HG02973 (cell line): ENCODE results near the gene MACO1.

Source experiments
- ATAC-seq: cut with Tn5 transposase; IDR thresholded peaks from one replicate; pipeline ENCODE4 v1.9.1; 2021; ENCODE audit warnings: moderate library complexity; ENCODE audit not compliant: unreplicated experiment

The MACO1 gene

DNA sequence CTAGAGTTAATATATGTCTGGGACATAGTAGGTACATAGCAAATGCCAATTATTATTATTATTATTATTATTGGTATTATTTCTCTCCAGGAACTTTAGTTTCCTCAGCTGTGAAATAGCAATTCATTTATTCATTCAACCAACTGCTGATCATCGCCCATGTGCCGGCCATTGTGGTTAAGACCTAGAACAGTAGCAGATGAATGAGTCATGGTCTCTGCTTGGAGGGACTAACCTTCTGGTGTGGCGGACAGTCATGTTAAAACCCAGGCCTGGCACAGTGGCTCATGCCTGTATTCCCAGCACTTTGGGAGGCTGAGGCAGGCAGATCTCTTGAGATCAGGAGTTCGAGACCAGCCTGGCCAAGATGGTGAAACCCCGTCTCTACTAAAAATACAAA is 88.9 kb downstream of the MACO1 start:
- no peak for ATAC-seq

DNA sequence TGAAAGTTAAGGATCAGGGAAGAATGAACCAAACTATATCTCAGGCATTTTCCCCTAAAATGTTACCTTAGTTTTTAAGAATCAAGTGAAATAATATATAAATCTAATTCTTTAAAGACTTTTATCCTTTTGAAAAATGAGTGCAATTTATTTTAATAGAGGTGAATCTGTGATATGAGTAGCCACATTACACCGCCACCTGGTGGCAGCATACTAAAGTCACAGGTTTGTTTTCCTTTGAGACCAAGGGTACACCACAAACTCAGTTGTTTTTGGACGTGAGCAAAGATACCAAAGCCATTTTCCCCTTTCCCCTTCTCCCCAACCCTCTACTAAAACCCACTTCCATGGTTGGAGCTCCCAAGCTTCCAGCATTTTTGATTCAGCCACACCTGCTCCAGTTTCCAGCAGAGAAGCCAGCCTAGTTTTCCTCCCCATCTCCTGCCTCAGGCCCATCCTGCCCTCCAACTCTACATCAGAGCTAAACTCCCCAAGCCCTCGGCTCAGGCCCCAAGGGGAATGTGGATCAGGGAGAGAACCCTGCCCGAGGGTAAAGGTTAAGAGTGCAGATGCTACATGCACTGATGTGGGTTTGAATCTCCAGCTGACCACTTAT is 89.9 kb downstream of the MACO1 start:
- ATAC-seq = no peak

DNA sequence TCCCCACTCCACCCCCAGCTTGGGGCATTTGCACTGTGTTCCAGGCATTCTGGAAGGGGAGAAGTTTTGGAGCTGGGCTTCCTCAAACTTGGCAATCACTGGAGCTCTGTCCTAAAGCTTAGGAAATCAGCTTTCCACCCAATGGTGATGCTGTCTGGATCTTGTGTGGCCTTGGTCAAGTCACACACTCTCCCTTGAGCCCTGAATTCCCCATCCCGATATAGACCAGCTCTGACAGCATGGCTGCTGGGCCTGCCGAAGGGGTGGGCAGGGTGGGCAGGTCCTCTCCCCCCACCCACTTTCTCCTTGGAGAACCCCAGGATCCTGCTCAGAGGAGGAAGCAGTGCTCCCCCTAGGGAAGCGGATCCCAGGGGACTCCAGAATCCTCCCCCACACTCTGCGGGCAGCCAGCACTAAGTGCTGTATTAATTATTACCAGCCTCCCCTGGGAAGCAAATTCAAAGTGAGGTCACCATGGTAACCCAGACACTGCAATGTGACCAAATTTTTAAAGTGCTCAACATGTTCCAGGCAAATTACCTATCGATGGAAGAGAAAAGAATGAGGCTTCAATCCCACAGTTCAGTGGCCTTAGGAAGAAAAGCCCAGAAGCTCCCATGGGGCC is 91.4 kb downstream of the MACO1 start:
- ATAC-seq = no peak

DNA sequence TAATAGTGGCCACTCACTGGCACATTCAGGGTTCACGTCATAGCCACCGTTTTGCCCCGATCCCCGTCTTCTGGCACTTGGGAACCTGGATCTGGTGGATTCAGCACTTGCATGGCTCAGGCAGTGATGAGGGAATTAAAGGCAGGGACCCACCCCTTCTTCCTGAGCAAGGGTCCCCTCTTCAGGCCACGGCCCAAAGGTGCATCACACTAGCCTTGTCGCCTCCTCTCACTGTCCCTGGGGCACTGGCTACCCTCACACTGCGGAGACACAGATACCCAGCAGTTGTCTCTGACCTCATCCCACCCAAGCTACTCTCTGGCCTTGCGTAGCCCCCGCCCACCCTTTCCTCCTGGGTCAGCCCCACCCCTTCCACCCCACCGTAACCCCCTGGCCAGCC is 92.8 kb downstream of the MACO1 start:
- ATAC-seq = no peak

GRCh38 chr1:25524568-25525360 is 94.1 kb downstream of the MACO1 start:
- no peak for ATAC-seq

- ATAC-seq = no peak
These were observed 94.6 kb downstream of the MACO1 start for GRCh38 chr1:25525361-25525688.

DNA sequence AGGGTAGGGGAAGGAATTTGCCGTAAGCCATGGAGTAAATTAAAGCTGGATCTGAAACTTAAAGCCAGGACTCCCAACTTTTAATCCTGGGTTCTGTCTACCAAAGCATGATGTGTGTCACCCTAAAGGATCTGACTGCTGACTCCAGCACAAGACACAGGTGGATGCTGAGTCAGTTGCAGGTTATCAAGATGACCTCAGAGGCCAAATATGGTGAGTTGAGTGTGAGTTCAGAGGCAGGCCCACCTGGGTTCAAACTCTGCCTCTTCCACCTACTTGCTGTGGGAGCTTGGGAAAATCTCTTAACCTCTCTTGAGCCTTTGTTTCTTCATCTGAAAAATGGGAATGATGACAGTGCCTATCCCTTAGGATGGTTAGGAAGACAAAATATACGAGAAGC is 96.1 kb downstream of the MACO1 start:
- ATAC-seq = no peak

DNA sequence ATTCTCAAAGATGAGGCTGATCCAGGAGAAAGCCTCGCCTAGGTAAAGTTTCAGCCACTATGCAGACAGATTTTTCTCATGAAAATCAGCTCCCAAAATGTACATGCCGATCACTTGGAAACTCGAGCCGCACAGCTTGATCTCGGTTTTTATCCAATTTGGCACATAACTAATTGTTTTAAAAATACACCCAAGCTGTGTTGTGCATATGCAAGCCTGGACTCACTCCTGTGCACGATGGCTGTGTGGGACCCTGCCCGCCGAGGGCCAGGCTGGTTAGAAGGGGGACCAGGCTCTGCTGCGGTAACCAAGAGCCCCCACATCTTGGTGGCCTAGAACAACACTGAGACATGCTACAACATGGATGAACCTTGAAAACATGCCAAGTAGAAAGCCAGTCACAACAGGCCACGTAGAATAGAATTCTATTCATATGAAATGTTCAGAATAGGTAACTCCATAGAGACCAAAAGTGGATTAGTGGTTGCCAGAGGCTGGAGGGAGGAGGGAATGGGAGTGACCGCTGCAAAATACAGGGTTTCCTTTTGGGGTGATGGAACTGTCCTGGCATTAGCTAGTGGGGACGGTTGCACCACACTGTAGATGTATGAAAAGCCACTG is 96.6 kb downstream of the MACO1 start:
- ATAC-seq = no peak

GRCh38 chr1:25527946-25528595 is 97.4 kb downstream of the MACO1 start:
- ATAC-seq = no peak

DNA sequence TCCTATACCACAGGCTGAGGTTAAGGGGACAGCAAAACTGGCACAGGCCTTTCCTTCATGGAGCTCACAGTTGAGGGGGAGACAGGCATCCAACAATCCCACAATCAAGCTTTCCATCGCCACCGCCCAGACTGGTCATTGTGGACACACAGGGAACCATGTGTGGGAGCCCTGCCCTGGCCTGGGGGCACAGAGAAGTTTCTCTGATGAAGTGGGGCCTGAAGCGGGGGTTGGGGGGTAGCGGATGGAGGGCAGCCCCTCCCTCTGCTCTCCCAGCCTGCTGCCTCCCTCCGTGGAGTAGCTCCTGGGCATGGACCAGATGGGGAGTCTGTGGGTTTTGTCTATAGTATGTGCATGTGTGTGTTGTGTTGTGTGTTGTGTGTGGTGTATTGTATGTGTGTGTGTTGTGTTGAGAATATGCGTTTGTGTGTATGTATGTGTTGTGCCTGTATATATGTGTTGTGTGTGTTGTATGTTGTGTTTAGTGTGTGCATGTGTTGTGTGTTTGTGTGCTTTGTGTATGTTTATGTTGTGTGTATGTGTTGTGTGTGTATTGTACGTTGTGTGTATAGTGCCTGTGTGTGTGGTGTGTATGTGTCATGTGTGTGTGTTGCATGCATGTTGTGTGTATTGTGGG is 98.3 kb downstream of the MACO1 start:
- no peak for ATAC-seq

DNA sequence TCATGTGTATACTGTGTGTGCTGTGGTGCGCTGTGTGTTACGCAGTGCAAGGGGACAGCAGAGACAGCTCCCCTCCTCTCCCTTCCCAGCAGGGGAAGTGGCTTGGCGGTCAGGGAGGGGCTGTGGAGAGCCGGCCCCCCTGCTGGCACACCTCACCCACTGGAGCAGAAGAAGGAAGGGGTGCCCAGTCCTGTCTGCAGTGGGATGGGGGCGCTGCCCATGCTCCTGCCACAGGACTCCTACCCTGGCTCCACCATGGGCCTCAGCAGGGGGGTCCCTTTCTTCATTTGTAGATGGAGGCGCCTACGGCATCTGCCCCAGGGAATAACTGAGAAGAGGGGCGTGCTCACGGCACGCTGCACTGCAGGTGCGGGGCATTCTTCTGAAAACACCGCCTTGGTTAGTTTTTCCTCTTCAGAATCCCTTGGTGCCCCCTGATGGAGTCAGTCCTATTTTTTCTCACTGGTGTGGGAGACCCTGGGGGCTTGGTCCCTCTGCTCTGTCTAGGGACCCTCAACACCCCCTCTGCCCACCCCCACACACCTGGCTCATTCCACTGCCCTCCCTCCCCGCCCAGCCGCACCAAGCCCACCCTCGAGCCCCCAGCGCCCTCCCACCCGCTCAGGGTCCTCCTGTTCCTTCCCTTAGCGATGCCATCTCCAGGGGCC is 99.0 kb downstream of the MACO1 start:
- no peak for ATAC-seq

GRCh38 chr1:25530186-25531081 is 99.7 kb downstream of the MACO1 start:
- ATAC-seq = no peak

DNA sequence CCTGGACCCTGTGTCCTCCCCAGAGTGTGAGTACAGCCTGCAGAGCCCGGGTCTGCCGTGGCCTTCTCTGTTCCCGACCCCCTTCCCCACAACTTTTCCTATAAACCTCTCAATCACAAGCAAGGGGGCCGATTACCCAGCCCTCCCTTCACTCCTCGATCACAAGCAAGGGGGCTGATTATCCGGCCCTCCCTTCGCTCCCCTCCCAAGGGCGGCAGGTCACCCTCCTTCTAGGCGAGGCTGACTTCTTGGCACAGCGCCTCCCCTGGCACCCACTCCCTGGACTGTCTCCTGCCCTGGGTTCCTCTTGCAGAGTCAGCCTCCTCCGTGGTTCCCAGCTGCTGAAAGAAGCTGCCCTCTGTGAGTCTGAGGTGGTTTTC is 100.4 kb downstream of the MACO1 start:
- ATAC-seq = no peak

DNA sequence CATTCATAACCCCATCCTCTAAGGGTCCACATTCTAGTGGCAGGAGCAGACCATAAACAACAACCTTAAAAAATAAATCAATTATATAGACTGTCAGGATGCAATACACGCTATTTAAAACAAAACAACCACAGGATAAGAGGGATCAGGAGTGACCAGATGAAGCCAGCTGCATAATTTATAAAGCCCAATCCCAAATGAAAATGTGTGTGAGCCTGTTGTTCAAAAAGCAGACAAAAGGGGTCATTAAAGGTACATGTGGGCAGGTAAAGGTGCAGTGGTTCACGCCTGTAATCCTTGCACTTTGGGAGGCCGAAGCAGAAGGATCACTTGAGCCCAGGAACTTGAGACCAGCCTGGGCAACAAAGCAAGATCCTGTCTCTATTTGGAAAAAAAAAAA is 102.3 kb downstream of the MACO1 start:
- no peak for ATAC-seq

- no peak for ATAC-seq
These were observed 103.2 kb downstream of the MACO1 start for GRCh38 chr1:25533775-25534409.

GRCh38 chr1:25534410-25534788 is 103.7 kb downstream of the MACO1 start:
- ATAC-seq = no peak

DNA sequence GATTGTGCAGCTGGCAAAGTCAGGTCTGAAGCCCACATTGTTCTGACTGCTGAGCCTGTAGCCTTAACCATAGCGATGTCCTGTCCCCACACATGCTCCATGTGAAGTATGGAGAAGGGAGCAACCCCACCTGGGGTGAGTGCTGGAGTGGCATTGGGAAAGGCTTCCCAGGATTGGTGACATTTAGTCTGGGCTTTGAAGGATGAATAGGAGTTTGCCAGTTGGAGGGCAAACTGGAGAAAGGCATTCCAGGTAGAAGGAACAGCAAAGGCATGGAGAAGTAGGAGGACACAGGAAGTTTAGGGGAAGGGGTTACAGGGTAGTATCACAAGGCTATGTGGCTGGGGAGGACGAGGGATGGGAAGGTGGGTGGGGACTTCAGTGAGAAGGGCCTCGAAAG is 105.4 kb downstream of the MACO1 start:
- ATAC-seq = no peak

DNA sequence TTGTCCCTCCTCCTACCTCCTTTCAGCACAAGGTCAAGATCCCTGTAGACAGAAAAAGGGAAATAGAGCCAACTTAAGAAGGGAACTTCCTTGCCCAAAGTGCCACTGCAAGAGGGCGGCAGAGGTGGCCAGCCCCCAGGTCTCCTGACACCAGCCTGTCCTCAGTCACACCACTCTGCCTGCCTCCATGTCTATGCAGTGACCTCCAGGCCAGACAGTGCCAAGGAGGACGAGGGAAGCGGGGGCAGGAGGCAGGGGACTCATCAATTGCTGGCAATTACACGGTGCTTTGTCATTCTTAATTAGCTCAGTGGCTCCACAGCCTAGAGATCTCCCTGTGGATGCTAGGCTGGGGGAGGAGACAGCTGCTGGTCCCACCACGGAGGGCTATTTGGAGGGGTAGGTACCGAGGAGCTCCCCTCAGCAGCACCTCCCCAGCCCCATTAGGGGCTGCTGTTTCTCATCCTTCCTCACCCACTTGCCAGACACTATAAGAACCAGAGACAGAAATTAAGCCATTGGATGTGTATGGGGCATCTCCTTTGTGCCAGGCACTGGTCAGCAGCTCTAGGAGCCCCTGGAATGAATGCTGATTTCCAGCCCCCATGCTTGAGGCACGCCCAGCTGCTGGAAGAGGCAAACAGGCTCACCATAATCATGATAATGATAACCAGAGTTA is 106.6 kb downstream of the MACO1 start:
- no peak for ATAC-seq
